AG08396 (cell line): ENCODE results near the gene HLA-DPB1.

Experiments
- DNase-seq: peaks from one replicate; pipeline ENCODE4 v3.0.0; 2012; ENCODE audit warnings: low spot score, mixed read lengths

The HLA-DPB1 gene

GRCh38 chr6:33136310-33136900 is 60.6 kb downstream of the HLA-DPB1 start:
- no peak for DNase-seq
